Right atrium auricular region (tissue), 2 donors: ENCODE measurements around the gene DYSF. TPM values are rescaled to one million over a fixed set of nuclear protein-coding genes. Genes with fewer than 3 reads are reported as not detected.
A peak's percentile ranks its signal among the peaks of the same experiment; 100 is the strongest.

Experiments
- DNase-seq: peaks from one replicate; pipeline ENCODE4 v3.0.0-alpha.2; 2019; ENCODE audit warnings: low spot score
- H3K27ac ChIP-seq, 2 donors: fragments of 200-600 bp; sonication (generic); 1 replicate in 1 of 2; 2 replicates in 1 of 2; pipeline ENCODE4 v1.5.1; 2016 to 2019
- H3K27me3 ChIP-seq, 2 donors: fragments of 200-600 bp; sonication (generic); one replicate each; pipeline versions ENCODE4 v1.5.1 to v1.6.0; 2017 to 2019
- H3K36me3 ChIP-seq: fragments of 200-600 bp; sonication (generic); one replicate; pipeline ENCODE4 v1.5.1; 2016
- H3K4me1 ChIP-seq, 2 donors: fragments of 200-600 bp; sonication (generic); one replicate each; pipeline versions ENCODE4 v1.5.1 to v1.6.0; 2017 to 2019
- H3K4me3 ChIP-seq, 2 donors: fragments of 200-600 bp; sonication (generic); 1 replicate in 1 of 2; 2 replicates in 1 of 2; pipeline ENCODE4 v1.5.1; 2017 to 2019; ENCODE audit warnings: mild to moderate bottlenecking in 1 of 2, moderate library complexity in 1 of 2
- H3K9me3 ChIP-seq, 2 donors: fragments of 200-600 bp; sonication (generic); one replicate each; pipeline ENCODE4 v1.5.1; 2019
- CTCF ChIP-seq, 2 donors: fragments of 200-600 bp; sonication (generic); IDR thresholded peaks; one replicate each; pipeline ENCODE4 v1.5.1; 2019; ENCODE audit warnings: antibody characterized with exemption in 2 of 2
- total RNA-seq, 2 donors: library from RNA; depleted of rRNA; stranded (reverse); fragments of >200 nt; gene quantifications; one replicate each; pipeline ENCODE4 v1.1.0, GENCODE V29; 2016

DYSF gene
- total RNA-seq, 2 donors from 2014 or later = 31.3 to 52.1 TPM

DNA sequence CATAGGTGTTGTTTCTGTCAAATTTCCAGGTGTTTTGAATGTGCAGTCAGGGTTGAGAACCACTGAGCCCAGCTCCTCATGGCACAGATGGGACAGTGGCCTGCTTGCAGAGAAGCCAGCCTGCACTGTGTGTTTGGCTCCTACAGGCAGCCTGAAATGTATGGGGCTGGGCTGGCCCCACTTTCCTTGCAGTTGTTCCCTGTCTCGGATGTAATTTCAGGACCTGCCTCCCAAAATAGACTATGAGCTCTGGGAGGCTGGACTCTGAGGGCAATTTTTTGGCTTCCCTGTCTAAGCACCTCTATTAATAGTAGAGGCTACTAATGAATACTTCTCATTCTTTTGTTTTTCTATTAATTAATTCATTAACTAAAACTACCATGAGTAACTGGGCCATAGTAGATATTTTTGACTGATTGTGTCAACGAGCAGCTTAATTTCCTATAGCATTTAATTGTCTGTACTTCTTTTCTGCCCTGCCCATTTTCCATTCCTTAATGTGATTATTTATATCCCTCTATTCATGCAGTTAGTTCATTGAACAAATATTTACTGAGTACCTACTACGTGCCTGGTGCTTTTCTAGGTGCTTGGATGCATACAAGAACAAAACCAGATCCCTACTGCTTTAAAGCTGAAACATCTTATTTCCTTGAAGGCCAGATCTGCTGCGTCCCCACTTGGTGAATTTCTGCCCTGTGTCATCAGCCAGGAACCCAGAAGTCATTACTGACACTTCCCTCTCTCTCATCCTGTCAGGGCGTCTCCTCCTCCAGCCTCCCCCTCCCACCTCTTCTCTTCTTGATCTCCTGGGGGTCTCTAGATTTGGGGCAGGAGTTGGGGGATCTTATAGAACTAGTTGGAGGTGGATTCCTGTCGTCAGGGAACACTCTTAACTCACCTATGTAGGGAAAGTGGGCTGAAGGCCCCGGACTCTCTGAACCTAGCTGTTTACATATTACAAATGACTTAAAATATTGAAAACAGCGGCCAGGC is 16.3 kb downstream of the DYSF start:
- Histone ChIP-seq H3K27me3 (no peaks in the 10 kb centered on the region), H3K4me3 (no peak overlapping the region), H3K4me1 (peaks cover 0 to 54% of the 10 kb centered on the region in 2 donors), H3K27ac (peak overlapping the region; percentile 57 to 73), H3K36me3 (no peaks in the 10 kb centered on the region), H3K9me3 (no peaks in the 10 kb centered on the region)
- DNase-seq = no peak
- TF ChIP-seq CTCF (IDR thresholded peaks at IDR 0.05) = no peak

GRCh38 chr2:71471276-71471675 is 17.9 kb downstream of the DYSF start:
- no peak overlapping the region for H3K27ac ChIP-seq
- no peak for TF ChIP-seq CTCF (IDR thresholded peaks at IDR 0.05)
- H3K27me3 ChIP-seq = no peaks in the 10 kb centered on the region
- no peak overlapping the region for H3K4me3 ChIP-seq
- no peak for DNase-seq
- peaks cover 0 to 63% of the 10 kb centered on the region in 2 donors for H3K4me1 ChIP-seq
- no peaks in the 10 kb centered on the region for H3K36me3 ChIP-seq
- no peaks in the 10 kb centered on the region for H3K9me3 ChIP-seq

DNA sequence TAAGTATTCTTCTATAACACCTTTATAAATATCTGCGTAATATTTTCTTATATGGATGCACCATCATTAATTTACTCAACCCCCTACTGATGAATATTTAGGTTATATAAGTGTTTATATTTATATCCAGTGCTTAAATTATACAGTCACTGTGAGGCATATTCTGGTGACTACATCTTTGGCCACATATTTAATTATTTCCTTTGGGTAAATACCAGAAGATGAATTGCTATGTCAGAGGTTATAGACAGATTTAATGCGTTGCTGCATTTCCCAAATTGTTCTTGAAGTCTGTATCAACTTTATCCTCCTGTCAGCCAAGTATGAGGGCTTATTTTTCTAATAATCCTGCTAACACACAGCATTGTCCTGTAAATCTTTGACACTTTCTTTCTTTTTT is 18.7 kb downstream of the DYSF start:
- no peak for DNase-seq
- H3K36me3 ChIP-seq = no peaks in the 10 kb centered on the region
- no peaks in the 10 kb centered on the region for H3K9me3 ChIP-seq
- H3K27me3 ChIP-seq = no peaks in the 10 kb centered on the region
- no peak overlapping the region for H3K27ac ChIP-seq
- H3K4me3 ChIP-seq = no peak overlapping the region
- peaks cover 0 to 63% of the 10 kb centered on the region in 2 donors for H3K4me1 ChIP-seq
- TF ChIP-seq CTCF (IDR thresholded peaks at IDR 0.05) = no peak

DNA sequence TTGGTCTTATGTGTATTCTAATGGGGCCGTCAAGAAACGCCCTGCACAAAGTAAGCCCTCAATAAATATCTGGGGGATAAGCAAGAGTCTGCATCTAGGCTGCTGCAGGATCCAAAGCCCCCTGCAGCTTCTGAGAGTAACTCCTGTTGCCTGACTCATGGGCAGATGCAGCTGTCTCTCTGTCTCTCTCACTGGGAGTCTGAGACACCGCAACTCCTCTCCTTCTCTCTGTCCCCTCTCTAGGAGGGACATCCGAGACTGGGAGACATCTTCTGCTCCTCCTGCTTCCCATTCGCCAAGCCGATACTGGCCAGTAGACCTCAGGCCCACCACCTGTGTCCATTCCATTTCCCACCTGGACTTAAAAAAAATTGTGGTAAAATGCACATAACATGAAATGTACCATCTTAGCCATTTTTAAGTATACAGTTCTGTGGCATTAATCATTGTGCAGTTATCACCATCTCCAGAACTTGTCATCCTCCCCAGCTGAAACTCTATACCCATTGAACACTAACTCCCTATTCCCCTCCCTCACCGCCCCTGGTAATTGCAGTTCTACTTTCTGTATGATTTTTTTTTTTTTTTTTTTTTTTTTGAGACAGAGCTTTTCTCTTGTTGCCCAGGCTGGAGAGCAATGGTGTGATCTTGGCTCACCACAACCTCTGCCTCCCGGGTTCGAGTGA is 20.1 kb downstream of the DYSF start:
- no peaks in the 10 kb centered on the region for H3K36me3 ChIP-seq
- no peak for TF ChIP-seq CTCF (IDR thresholded peaks at IDR 0.05)
- peaks cover 0 to 56% of the 10 kb centered on the region in 2 donors for H3K4me1 ChIP-seq
- no peaks in the 10 kb centered on the region for H3K9me3 ChIP-seq
- H3K27ac ChIP-seq = peak overlapping the region in 1 of 2 donors; percentile 35
- no peaks in the 10 kb centered on the region for H3K27me3 ChIP-seq
- no peak for DNase-seq
- H3K4me3 ChIP-seq = no peak overlapping the region

DNA sequence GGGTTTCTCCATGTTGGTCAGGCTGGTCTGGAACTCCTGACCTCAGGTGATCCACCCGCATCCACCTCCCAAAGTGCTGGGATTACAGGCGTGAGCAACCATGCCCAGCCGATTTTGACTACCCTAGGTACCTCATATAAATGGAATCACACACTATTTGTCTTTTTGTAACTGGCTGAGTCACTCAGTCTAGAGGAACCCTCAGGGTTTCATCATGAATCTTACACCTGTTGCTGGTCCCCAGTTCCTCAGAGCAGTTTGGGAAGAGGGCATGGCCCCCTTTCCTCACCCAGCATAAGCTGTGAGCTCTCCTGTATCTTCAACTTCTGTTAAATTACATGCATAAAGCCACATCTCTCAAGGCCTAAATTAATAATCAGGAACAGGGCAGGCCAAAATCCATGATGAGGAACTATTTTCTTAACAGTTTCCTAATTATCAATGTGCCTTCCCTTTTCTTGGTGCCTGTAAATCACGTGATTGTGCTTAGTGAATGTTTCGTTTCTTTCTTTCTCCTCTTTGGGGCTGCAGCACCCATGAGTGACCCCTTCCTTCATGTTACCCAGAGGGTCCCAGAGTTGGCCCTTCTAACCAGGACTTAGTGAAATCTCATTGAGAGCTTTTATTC is 20.9 kb downstream of the DYSF start:
- no peak for TF ChIP-seq CTCF (IDR thresholded peaks at IDR 0.05)
- Histone ChIP-seq H3K27me3 (no peaks in the 10 kb centered on the region), H3K9me3 (no peaks in the 10 kb centered on the region), H3K36me3 (no peaks in the 10 kb centered on the region), H3K4me3 (no peak overlapping the region), H3K4me1 (peaks cover 0 to 48% of the 10 kb centered on the region in 2 donors), H3K27ac (peak overlapping the region; percentile 35 to 39)
- DNase-seq = no peak
